Measurements from ENCODE around the gene TBC1D2B.

Gene TBC1D2B

GRCh38 chr15:78006567-78007205, 70.8 kb downstream of the TBC1D2B start:
- H3K4me3 ChIP-seq (ENCODE audit: low read length) = no peak overlapping the region
- no peak for DNase-seq (ENCODE audit: low read depth)
- TF ChIP-seq CTCF (conservative IDR thresholded peaks at IDR 0.05; ENCODE audit: low read length) = no peak

- no peak overlapping the region for H3K4me3 ChIP-seq (ENCODE audit: low read length)
- TF ChIP-seq CTCF (conservative IDR thresholded peaks at IDR 0.05; ENCODE audit: low read length) = peak; percentile 42
- peak; percentile 92 for DNase-seq (ENCODE audit: low read depth)
Observed at GRCh38 chr15:78004919-78005634, 72.4 kb downstream of the TBC1D2B start.

GRCh38 chr15:78004222-78004727, 73.2 kb downstream of the TBC1D2B start:
- no peak for DNase-seq (ENCODE audit: low read depth)
- no peak for TF ChIP-seq CTCF (conservative IDR thresholded peaks at IDR 0.05; ENCODE audit: low read length)
- H3K4me3 ChIP-seq (ENCODE audit: low read length) = no peak overlapping the region

- H3K4me3 ChIP-seq (ENCODE audit: low read length) = no peak overlapping the region
- TF ChIP-seq CTCF (conservative IDR thresholded peaks at IDR 0.05; ENCODE audit: low read length) = no peak
- DNase-seq (ENCODE audit: low read depth) = no peak
Observed at GRCh38 chr15:78003539-78004008, 73.9 kb downstream of the TBC1D2B start.

- no peak for TF ChIP-seq CTCF (conservative IDR thresholded peaks at IDR 0.05; ENCODE audit: low read length)
- H3K4me3 ChIP-seq (ENCODE audit: low read length) = no peak overlapping the region
- no peak for DNase-seq (ENCODE audit: low read depth)
Observed at GRCh38 chr15:78002996-78003395, 74.5 kb downstream of the TBC1D2B start.

- no peak for DNase-seq (ENCODE audit: low read depth)
- H3K4me3 ChIP-seq (ENCODE audit: low read length) = no peak overlapping the region
- no peak for TF ChIP-seq CTCF (conservative IDR thresholded peaks at IDR 0.05; ENCODE audit: low read length)
Observed at GRCh38 chr15:78001656-78002055, 75.9 kb downstream of the TBC1D2B start.

GRCh38 chr15:78000927-78001249, 76.6 kb downstream of the TBC1D2B start:
- no peak for DNase-seq (ENCODE audit: low read depth)
- TF ChIP-seq CTCF (conservative IDR thresholded peaks at IDR 0.05; ENCODE audit: low read length) = no peak
- H3K4me3 ChIP-seq (ENCODE audit: low read length) = no peak overlapping the region
